Measurements from ENCODE around the gene CCL21. TPM values are rescaled to one million over a fixed set of nuclear protein-coding genes. Genes with fewer than 3 reads are reported as not detected.
A peak's percentile ranks its signal among the peaks of the same experiment; 100 is the strongest.

The CCL21 gene
- total RNA-seq, 1 donor from 2014 or later = 138 TPM

- no peaks in the 10 kb centered on the region for H3K36me3 ChIP-seq
- no peak overlapping the region for H3K27ac ChIP-seq
- no peak for DNase-seq
- intact Hi-C loops (cut with DNase I) = no loop called here
- no peaks in the 10 kb centered on the region for H3K4me1 ChIP-seq
- H3K4me3 ChIP-seq = no peak overlapping the region
- no peaks in the 10 kb centered on the region for H3K9me3 ChIP-seq
- H3K27me3 ChIP-seq (ENCODE audit: low read depth) = no peaks in the 10 kb centered on the region
- no peak for ATAC-seq
- TF ChIP-seq CTCF (IDR thresholded peaks at IDR 0.05) = no peak
These were observed 5.8 kb upstream of the CCL21 start for GRCh38 chr9:34715639-34716215.

GRCh38 chr9:34714007-34714406 is 4.1 kb upstream of the CCL21 start:
- Histone ChIP-seq H3K27ac (no peak overlapping the region), H3K4me1 (peaks cover 10% of the 10 kb centered on the region), H3K27me3 (ENCODE audit: low read depth) (no peaks in the 10 kb centered on the region), H3K4me3 (no peak overlapping the region), H3K36me3 (no peaks in the 10 kb centered on the region), H3K9me3 (no peaks in the 10 kb centered on the region)
- no peak for ATAC-seq
- intact Hi-C loops (cut with DNase I) = no loop called here
- TF ChIP-seq CTCF (IDR thresholded peaks at IDR 0.05) = no peak
- DNase-seq = no peak

GRCh38 chr9:34712140-34712539 is 2.2 kb upstream of the CCL21 start:
- no peaks in the 10 kb centered on the region for H3K27me3 ChIP-seq (ENCODE audit: low read depth)
- H3K9me3 ChIP-seq = no peaks in the 10 kb centered on the region
- intact Hi-C loops (cut with DNase I) = no loop called here
- no peak for TF ChIP-seq CTCF (IDR thresholded peaks at IDR 0.05)
- DNase-seq (no peak), ATAC-seq (no peak)
- peaks cover 10% of the 10 kb centered on the region for H3K4me1 ChIP-seq
- no peak overlapping the region for H3K27ac ChIP-seq
- no peak overlapping the region for H3K4me3 ChIP-seq
- H3K36me3 ChIP-seq = no peaks in the 10 kb centered on the region

- DNase-seq (no peak), ATAC-seq (peak; percentile 16 to 20)
- Histone ChIP-seq H3K4me1 (peaks cover 10% of the 10 kb centered on the region), H3K27me3 (ENCODE audit: low read depth) (no peaks in the 10 kb centered on the region), H3K27ac (no peak overlapping the region), H3K4me3 (no peak overlapping the region), H3K9me3 (no peaks in the 10 kb centered on the region), H3K36me3 (no peaks in the 10 kb centered on the region)
- intact Hi-C loops (cut with DNase I) = no loop called here
- no peak for TF ChIP-seq CTCF (IDR thresholded peaks at IDR 0.05)
These were observed 549 bp downstream of the CCL21 start for GRCh38 chr9:34709196-34709978.

- DNase-seq = no peak
- H3K9me3 ChIP-seq = no peaks in the 10 kb centered on the region
- H3K4me1 ChIP-seq = peaks cover 10% of the 10 kb centered on the region
- no peaks in the 10 kb centered on the region for H3K36me3 ChIP-seq
- H3K27ac ChIP-seq = no peak overlapping the region
- no peak for TF ChIP-seq CTCF (IDR thresholded peaks at IDR 0.05)
- H3K27me3 ChIP-seq (ENCODE audit: low read depth) = no peaks in the 10 kb centered on the region
- intact Hi-C loops (cut with DNase I) = no loop called here
- no peak overlapping the region for H3K4me3 ChIP-seq
- ATAC-seq = no peak
These were observed 2.8 kb downstream of the CCL21 start for GRCh38 chr9:34707130-34707529.
